Activated B cell treated with CpG ODN at 0.5 μM for 24 hours (primary cell): ENCODE results near the gene DNAH6. TPM values are rescaled to one million over a fixed set of nuclear protein-coding genes. Genes with fewer than 3 reads are reported as not detected.

ENCODE experiments used
- ATAC-seq: fragments of 200-7000 bp; cut with Tn5 transposase; one replicate; pipeline ENCODE4 v1.10.0; 2021; ENCODE audit warnings: low read depth, mild to moderate bottlenecking, moderate library complexity
- CTCF ChIA-PET: fragments of 350-600 bp; sonication (Branson Sonifier 250); formaldehyde crosslinking; loops from one replicate; lab custom pipeline; 2021; ENCODE audit warnings: antibody characterized with exemption; lab: Charles Lee
- POLR2A ChIA-PET: fragments of 350-600 bp; sonication (Branson Sonifier 250); formaldehyde crosslinking; loops from one replicate; lab custom pipeline; 2021; ENCODE audit warnings: antibody characterized with exemption; lab: Charles Lee
- DNase-seq: peaks from one replicate; pipeline ENCODE4 v3.0.0; 2022
- H3K27ac Mint-ChIP-seq: one replicate; pipeline ENCODE4 v1.8.0; 2020; ENCODE audit warnings: mixed read lengths
- H3K27me3 Mint-ChIP-seq: one replicate; pipeline ENCODE4 v1.8.0; 2021; ENCODE audit warnings: mixed read lengths
- H3K36me3 Mint-ChIP-seq: one replicate; pipeline ENCODE4 v1.8.0; 2021; ENCODE audit warnings: low read depth, mixed read lengths
- H3K4me1 Mint-ChIP-seq: one replicate; pipeline ENCODE4 v1.8.0; 2021; ENCODE audit warnings: mixed read lengths
- H3K4me3 Mint-ChIP-seq: one replicate; pipeline ENCODE4 v1.8.0; 2020; ENCODE audit warnings: mild to moderate bottlenecking, mixed read lengths
- H3K9me3 Mint-ChIP-seq: one replicate; pipeline ENCODE4 v1.8.0; 2020; ENCODE audit warnings: mixed read lengths
- intact Hi-C: fragments of 100-400 bp; cut with micrococcal nuclease; formaldehyde crosslinking; loops from one replicate; pipeline ENCODE4 v1.15.1; 2024
- total RNA-seq: library from RNA; stranded (reverse); gene quantifications from 2 replicates; pipeline ENCODE4 v1.2.3, GENCODE V29; 2022
- TF ChIP-seq, protein P1 (sequence below): fragments of 200-600 bp; IDR thresholded peaks from one replicate; pipeline ENCODE4 v1.8.0; 2022; ENCODE audit warnings: antibody characterized with exemption, mild to moderate bottlenecking

Gene DNAH6
- total RNA-seq, 1 donor from 2014 or later: 0.82 TPM

- POLR2A ChIA-PET: no interaction called here
- intact Hi-C loops: no loop called here
- TF ChIP-seq, protein P1, sequence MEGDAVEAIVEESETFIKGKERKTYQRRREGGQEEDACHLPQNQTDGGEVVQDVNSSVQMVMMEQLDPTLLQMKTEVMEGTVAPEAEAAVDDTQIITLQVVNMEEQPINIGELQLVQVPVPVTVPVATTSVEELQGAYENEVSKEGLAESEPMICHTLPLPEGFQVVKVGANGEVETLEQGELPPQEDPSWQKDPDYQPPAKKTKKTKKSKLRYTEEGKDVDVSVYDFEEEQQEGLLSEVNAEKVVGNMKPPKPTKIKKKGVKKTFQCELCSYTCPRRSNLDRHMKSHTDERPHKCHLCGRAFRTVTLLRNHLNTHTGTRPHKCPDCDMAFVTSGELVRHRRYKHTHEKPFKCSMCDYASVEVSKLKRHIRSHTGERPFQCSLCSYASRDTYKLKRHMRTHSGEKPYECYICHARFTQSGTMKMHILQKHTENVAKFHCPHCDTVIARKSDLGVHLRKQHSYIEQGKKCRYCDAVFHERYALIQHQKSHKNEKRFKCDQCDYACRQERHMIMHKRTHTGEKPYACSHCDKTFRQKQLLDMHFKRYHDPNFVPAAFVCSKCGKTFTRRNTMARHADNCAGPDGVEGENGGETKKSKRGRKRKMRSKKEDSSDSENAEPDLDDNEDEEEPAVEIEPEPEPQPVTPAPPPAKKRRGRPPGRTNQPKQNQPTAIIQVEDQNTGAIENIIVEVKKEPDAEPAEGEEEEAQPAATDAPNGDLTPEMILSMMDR: no peak
- Mint-ChIP-seq H3K27ac (no peak overlapping the region), H3K9me3 (peaks cover 24% of the 10 kb centered on the region), H3K4me3 (no peak overlapping the region), H3K36me3 (peaks cover 20% of the 10 kb centered on the region), H3K4me1 (no peaks in the 10 kb centered on the region), H3K27me3 (no peaks in the 10 kb centered on the region)
- ATAC-seq (no peak), DNase-seq (no peak)
- CTCF ChIA-PET: no interaction called here
These were observed 42.1 kb upstream of the DNAH6 start for GRCh38 chr2:84474176-84474575.

DNA sequence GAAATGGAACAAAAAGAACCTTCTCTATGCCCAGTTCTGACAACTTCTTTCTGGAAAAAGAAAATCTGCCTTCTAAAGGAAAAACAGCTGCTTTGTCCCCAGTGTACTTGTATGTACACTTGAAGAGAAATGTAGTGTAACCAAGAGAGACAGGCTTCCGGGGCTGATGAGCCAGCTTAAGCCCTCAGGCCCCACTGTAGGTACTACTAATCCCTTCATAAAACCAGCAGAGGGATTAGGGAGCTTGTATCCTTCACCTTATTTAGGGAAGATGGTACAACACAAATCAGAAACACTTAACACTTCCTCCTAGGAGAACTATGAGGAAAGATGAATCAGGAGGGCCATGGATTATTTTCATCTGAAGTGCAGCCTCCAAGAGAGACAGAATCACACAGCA is 38.4 kb upstream of the DNAH6 start:
- Mint-ChIP-seq H3K4me3 (no peak overlapping the region), H3K4me1 (no peaks in the 10 kb centered on the region), H3K27me3 (no peaks in the 10 kb centered on the region), H3K36me3 (peaks cover 16% of the 10 kb centered on the region), H3K27ac (no peak overlapping the region), H3K9me3 (peaks cover 20% of the 10 kb centered on the region)
- ChIA-PET CTCF (no interaction called here), POLR2A (no interaction called here)
- ATAC-seq (no peak), DNase-seq (no peak)
- TF ChIP-seq, protein P1: no peak
- intact Hi-C loops: no loop called here

- POLR2A ChIA-PET: no interaction called here
- H3K9me3 Mint-ChIP-seq: peaks cover 20% of the 10 kb centered on the region
- intact Hi-C loops: no loop called here
- CTCF ChIA-PET: no interaction called here
- H3K4me3 Mint-ChIP-seq: no peak overlapping the region
- DNase-seq: no peak
- H3K27ac Mint-ChIP-seq: no peak overlapping the region
- peaks cover 16% of the 10 kb centered on the region for H3K36me3 Mint-ChIP-seq
- H3K27me3 Mint-ChIP-seq: no peaks in the 10 kb centered on the region
- no peak for ATAC-seq
- TF ChIP-seq, protein P1: no peak
- H3K4me1 Mint-ChIP-seq: no peaks in the 10 kb centered on the region
These were observed 37.4 kb upstream of the DNAH6 start for GRCh38 chr2:84478867-84479266.

GRCh38 chr2:84481702-84482101 is 34.6 kb upstream of the DNAH6 start:
- intact Hi-C loops: no loop called here
- no peak for ATAC-seq
- H3K4me3 Mint-ChIP-seq: no peak overlapping the region
- ChIA-PET POLR2A (no interaction called here), CTCF (no interaction called here)
- no peaks in the 10 kb centered on the region for H3K4me1 Mint-ChIP-seq
- H3K9me3 Mint-ChIP-seq: peaks cover 10% of the 10 kb centered on the region
- TF ChIP-seq, protein P1: no peak
- H3K27me3 Mint-ChIP-seq: no peaks in the 10 kb centered on the region
- no peak for DNase-seq
- no peak overlapping the region for H3K27ac Mint-ChIP-seq
- peaks cover 10% of the 10 kb centered on the region for H3K36me3 Mint-ChIP-seq

DNA sequence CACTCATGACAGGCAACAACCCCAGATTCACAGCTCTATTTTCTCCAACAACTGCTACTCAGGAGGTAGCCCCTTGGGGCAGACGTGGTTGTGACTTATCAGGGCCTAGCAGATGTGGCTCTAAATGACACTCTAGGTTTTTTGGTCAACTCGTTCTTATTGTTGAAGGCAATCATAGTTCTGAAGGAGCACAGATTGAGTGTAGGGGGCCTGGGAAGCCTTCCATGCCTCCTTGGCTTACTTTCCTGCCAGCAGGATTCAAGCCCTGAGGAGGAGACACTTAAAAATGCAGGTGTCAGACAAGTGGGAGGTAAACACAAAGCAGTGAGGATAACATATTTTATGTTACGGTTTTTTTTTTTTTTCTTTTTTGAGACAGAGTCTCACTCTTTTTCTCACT is 33.7 kb upstream of the DNAH6 start:
- TF ChIP-seq, protein P1: no peak
- Mint-ChIP-seq H3K4me1 (no peaks in the 10 kb centered on the region), H3K4me3 (no peak overlapping the region), H3K36me3 (peaks cover 3% of the 10 kb centered on the region), H3K27me3 (no peaks in the 10 kb centered on the region), H3K9me3 (peaks cover 2% of the 10 kb centered on the region), H3K27ac (no peak overlapping the region)
- ChIA-PET POLR2A (no interaction called here), CTCF (no interaction called here)
- DNase-seq: no peak
- no peak for ATAC-seq
- intact Hi-C loops: no loop called here
